Breast epithelium (tissue), 4 donors: ENCODE results near the gene ZNF423. TPM values are rescaled to one million over a fixed set of nuclear protein-coding genes. Genes with fewer than 3 reads are reported as not detected.

Experiments
- DNase-seq, 2 donors: peaks; one replicate each; pipeline ENCODE4 v3.0.0-alpha.2; 2019; ENCODE audit warnings: low spot score in 2 of 2
- H3K27ac ChIP-seq, 2 donors: fragments of 200-600 bp; sonication (generic) in 1 of 2; one replicate each; pipeline ENCODE4 v1.5.1; 2016 to 2019; ENCODE audit warnings: mild to moderate bottlenecking in 1 of 2
- H3K27me3 ChIP-seq, 2 donors: fragments of 200-600 bp; sonication (generic) in 1 of 2; one replicate each; pipeline versions ENCODE4 v1.5.1 to v1.6.0; 2017 to 2019; ENCODE audit warnings: control low read depth in 1 of 2, mild to moderate bottlenecking in 1 of 2
- H3K36me3 ChIP-seq: fragments of 200-600 bp; one replicate; pipeline ENCODE4 v1.5.1; 2019
- H3K4me1 ChIP-seq, 2 donors: fragments of 200-600 bp; sonication (generic); one replicate each; pipeline ENCODE4 v1.5.1; 2016 to 2019; ENCODE audit warnings: control low read depth in 1 of 2
- H3K4me3 ChIP-seq, 3 donors: fragments of 200-600 bp; sonication (generic); 1 replicate in 2 of 3; 2 replicates in 1 of 3; pipeline ENCODE4 v1.5.1; 2016 to 2019; ENCODE audit warnings: mild to moderate bottlenecking in 3 of 3, moderate library complexity in 2 of 3
- H3K9me3 ChIP-seq, 2 donors: fragments of 200-600 bp; sonication (generic) in 1 of 2; one replicate each; pipeline ENCODE4 v1.5.1; 2016 to 2019; ENCODE audit warnings: control low read depth in 1 of 2
- CTCF ChIP-seq, 3 donors: fragments of 450-650 bp; IDR thresholded peaks; one replicate each; pipeline ENCODE4 v1.5.1; 2016 to 2017; ENCODE audit warnings: antibody characterized with exemption in 3 of 3, mild to moderate bottlenecking in 3 of 3, moderate library complexity in 3 of 3
- POLR2A ChIP-seq: fragments of 450-650 bp; IDR thresholded peaks from one replicate; pipeline ENCODE4 v1.6.1; 2016; ENCODE audit warnings: antibody characterized with exemption, mild to moderate bottlenecking, moderate library complexity
- POLR2AphosphoS5 ChIP-seq, 3 donors: sonication (generic); formaldehyde crosslinking; IDR thresholded peaks; one replicate each; pipeline ENCODE4 v1.6.1; 2017; ENCODE audit warnings: antibody characterized with exemption in 3 of 3
- intact Hi-C: fragments of 100-400 bp; cut with DNase I; formaldehyde crosslinking; loops from one replicate; pipeline ENCODE4 v1.15.1; 2023; ENCODE audit warnings: low total_unique reads
- total RNA-seq, 3 donors: library from RNA; depleted of rRNA; stranded (reverse); fragments of >200 nt; gene quantifications; one replicate each; pipeline ENCODE4 v1.1.0, GENCODE V29; 2016

Gene ZNF423
- total RNA-seq, 3 donors from 2014 or later = 4.7 to 8.0 (median 5.9) TPM

GRCh38 chr16:49466529-49466831, 389.4 kb downstream of the ZNF423 start:
- no peak overlapping the region for H3K4me3 ChIP-seq
- H3K36me3 ChIP-seq = no peaks in the 10 kb centered on the region
- H3K27ac ChIP-seq = no peak overlapping the region
- intact Hi-C loops = no loop called here
- H3K4me1 ChIP-seq = no peaks in the 10 kb centered on the region
- TF ChIP-seq POLR2AphosphoS5 (IDR thresholded peaks at IDR 0.05) (no peak), CTCF (IDR thresholded peaks at IDR 0.05) (no peak), POLR2A (no peak)
- peaks cover 0 to 12% of the 10 kb centered on the region in 2 donors for H3K27me3 ChIP-seq
- DNase-seq = no peak
- H3K9me3 ChIP-seq = no peaks in the 10 kb centered on the region

- TF ChIP-seq POLR2A (no peak), POLR2AphosphoS5 (IDR thresholded peaks at IDR 0.05) (no peak)
- H3K27me3 ChIP-seq = peaks cover 0 to 12% of the 10 kb centered on the region in 2 donors
- H3K36me3 ChIP-seq = no peaks in the 10 kb centered on the region
- no peaks in the 10 kb centered on the region for H3K4me1 ChIP-seq
- no peaks in the 10 kb centered on the region for H3K9me3 ChIP-seq
- H3K4me3 ChIP-seq = no peak overlapping the region
- H3K27ac ChIP-seq = no peak overlapping the region
- no peak for DNase-seq
- intact Hi-C loops = no loop called here
Measured at GRCh38 chr16:49465661-49466528, 390.0 kb downstream of the ZNF423 start.

GRCh38 chr16:49464877-49465504, 390.9 kb downstream of the ZNF423 start:
- Histone ChIP-seq H3K4me1 (no peaks in the 10 kb centered on the region), H3K36me3 (no peaks in the 10 kb centered on the region), H3K27ac (no peak overlapping the region), H3K27me3 (peaks cover 0 to 12% of the 10 kb centered on the region in 2 donors), H3K4me3 (no peak overlapping the region), H3K9me3 (no peaks in the 10 kb centered on the region)
- TF ChIP-seq POLR2AphosphoS5 (IDR thresholded peaks at IDR 0.05) (no peak), CTCF (IDR thresholded peaks at IDR 0.05) (no peak), POLR2A (no peak)
- intact Hi-C loops = no loop called here
- DNase-seq = peak in 1 of 2 donors; percentile 10

GRCh38 chr16:49464093-49464492, 391.8 kb downstream of the ZNF423 start:
- H3K9me3 ChIP-seq = no peaks in the 10 kb centered on the region
- peaks cover 0 to 12% of the 10 kb centered on the region in 2 donors for H3K27me3 ChIP-seq
- intact Hi-C loops = no loop called here
- TF ChIP-seq POLR2AphosphoS5 (IDR thresholded peaks at IDR 0.05) (no peak), CTCF (IDR thresholded peaks at IDR 0.05) (no peak), POLR2A (no peak)
- peak in 1 of 2 donors; percentile 10 for DNase-seq
- H3K27ac ChIP-seq = no peak overlapping the region
- H3K36me3 ChIP-seq = no peaks in the 10 kb centered on the region
- H3K4me3 ChIP-seq = no peak overlapping the region
- no peaks in the 10 kb centered on the region for H3K4me1 ChIP-seq

GRCh38 chr16:49463529-49463928, 392.4 kb downstream of the ZNF423 start:
- H3K27ac ChIP-seq = no peak overlapping the region
- H3K9me3 ChIP-seq = no peaks in the 10 kb centered on the region
- H3K4me1 ChIP-seq = no peaks in the 10 kb centered on the region
- H3K36me3 ChIP-seq = no peaks in the 10 kb centered on the region
- DNase-seq = peak in 1 of 2 donors; percentile 21
- H3K4me3 ChIP-seq = no peak overlapping the region
- intact Hi-C loops = no loop called here
- TF ChIP-seq CTCF (IDR thresholded peaks at IDR 0.05) = no peak
- TF ChIP-seq POLR2AphosphoS5 (IDR thresholded peaks at IDR 0.05) = no peak
- TF ChIP-seq POLR2A = no peak
- peaks cover 0 to 12% of the 10 kb centered on the region in 2 donors for H3K27me3 ChIP-seq
